H9 (cell line): Measurements from ENCODE around the gene BFSP1. TPM values are rescaled to one million over a fixed set of nuclear protein-coding genes. Genes with fewer than 3 reads are reported as not detected.

ENCODE experiments used
- DNase-seq: peaks from one replicate; pipeline ENCODE4 v3.0.0-alpha.2; 2017
- H2AFZ ChIP-seq: one replicate; pipeline ENCODE4 v1.6.1; 2013; ENCODE audit warnings: mild to moderate bottlenecking, low read length, control low read depth, moderate library complexity
- H2AK5ac ChIP-seq: 2 replicates; pipeline ENCODE4 v1.6.1; 2013; ENCODE audit warnings: low read length, control low read depth, mixed read lengths; ENCODE audit not compliant: insufficient read length
- H2BK120ac ChIP-seq: one replicate; pipeline ENCODE4 v1.6.1; 2013; ENCODE audit warnings: low read depth, mild to moderate bottlenecking, low read length, control low read depth, inconsistent platforms; ENCODE audit not compliant: poor library complexity, severe bottlenecking
- H2BK12ac ChIP-seq: 2 replicates; pipeline ENCODE4 v1.6.1; 2013; ENCODE audit warnings: low read length, control low read depth, mixed read lengths, low read depth; ENCODE audit not compliant: insufficient read length
- H2BK15ac ChIP-seq: 2 replicates; pipeline ENCODE4 v1.6.1; 2013; ENCODE audit warnings: low read depth, low read length, control low read depth
- H2BK20ac ChIP-seq: one replicate; pipeline ENCODE4 v1.6.1; 2013; ENCODE audit warnings: low read depth, mild to moderate bottlenecking, low read length, control low read depth, inconsistent platforms; ENCODE audit not compliant: poor library complexity, severe bottlenecking
- H2BK5ac ChIP-seq: 2 replicates; pipeline ENCODE4 v1.6.1; 2013; ENCODE audit warnings: low read length, control low read depth, mixed read lengths; ENCODE audit not compliant: insufficient read length
- H3K14ac ChIP-seq: 2 replicates; pipeline ENCODE4 v1.6.1; 2013; ENCODE audit warnings: low read length, control low read depth; ENCODE audit not compliant: insufficient read depth
- H3K18ac ChIP-seq: 2 replicates; pipeline ENCODE4 v1.6.1; 2013; ENCODE audit warnings: low read depth, mild to moderate bottlenecking, mixed read lengths, low read length, control low read depth; ENCODE audit not compliant: insufficient read length
- H3K23ac ChIP-seq: 2 replicates; pipeline ENCODE4 v1.6.1; 2013; ENCODE audit warnings: low read length, control low read depth, mixed read lengths, low read depth; ENCODE audit not compliant: insufficient read length
- H3K23me2 ChIP-seq: 2 replicates; pipeline ENCODE4 v1.6.1; 2013; ENCODE audit warnings: low read depth, mild to moderate bottlenecking, mixed read lengths, low read length, control low read depth; ENCODE audit not compliant: insufficient read length, poor library complexity, severe bottlenecking
- H3K27ac ChIP-seq: 2 replicates; pipeline ENCODE4 v1.5.1; 2013; ENCODE audit warnings: low read length, control low read depth, mixed read lengths, low read depth; ENCODE audit not compliant: insufficient read length
- H3K27me3 ChIP-seq: 2 replicates; pipeline ENCODE4 v1.6.1; 2013; ENCODE audit warnings: low read length, control low read depth, inconsistent platforms; ENCODE audit not compliant: insufficient read depth
- H3K4ac ChIP-seq: 2 replicates; pipeline ENCODE4 v1.6.1; 2013; ENCODE audit warnings: low read depth, mild to moderate bottlenecking, control low read depth, inconsistent platforms, low read length, moderate library complexity
- H3K4me1 ChIP-seq: 2 replicates; pipeline ENCODE4 v1.6.1; 2013; ENCODE audit warnings: low read length, control low read depth, inconsistent platforms; ENCODE audit not compliant: insufficient read depth
- H3K4me2 ChIP-seq: 2 replicates; pipeline ENCODE4 v1.6.1; 2013; ENCODE audit warnings: low read length, control low read depth, mixed read lengths; ENCODE audit not compliant: insufficient read length, insufficient read depth
- H3K56ac ChIP-seq: 2 replicates; pipeline ENCODE4 v1.6.1; 2013; ENCODE audit warnings: low read depth, mild to moderate bottlenecking, mixed read lengths, low read length, control low read depth; ENCODE audit not compliant: insufficient read length
- H3K79me1 ChIP-seq: 2 replicates; pipeline ENCODE4 v1.6.1; 2013; ENCODE audit warnings: low read depth, mild to moderate bottlenecking, moderate library complexity, low read length, control low read depth, inconsistent platforms; ENCODE audit not compliant: insufficient read depth, poor library complexity, severe bottlenecking
- H3K79me2 ChIP-seq: 2 replicates; pipeline ENCODE4 v1.6.1; 2013; ENCODE audit warnings: low read length, control low read depth, inconsistent platforms; ENCODE audit not compliant: insufficient read depth
- H3K9ac ChIP-seq: 2 replicates; pipeline ENCODE4 v1.6.1; 2013; ENCODE audit warnings: low read length, control low read depth, mixed read lengths; ENCODE audit not compliant: insufficient read length; ENCODE audit errors: extremely low read depth
- H3K9me3 ChIP-seq: one replicate; pipeline ENCODE4 v1.6.1; 2013; ENCODE audit warnings: low read depth, low read length, inconsistent platforms; ENCODE audit not compliant: control insufficient read depth
- H3T11ph ChIP-seq: one replicate; pipeline ENCODE4 v1.6.1; 2013; ENCODE audit warnings: mild to moderate bottlenecking, low read length, control low read depth, inconsistent platforms
- H4K20me1 ChIP-seq: one replicate; pipeline ENCODE4 v1.6.1; 2013; ENCODE audit not compliant: control insufficient read depth, insufficient read length, insufficient read depth
- H4K5ac ChIP-seq: 2 replicates; pipeline ENCODE4 v1.6.1; 2013; ENCODE audit warnings: low read depth, mild to moderate bottlenecking, mixed read lengths, low read length, control low read depth; ENCODE audit not compliant: insufficient read length
- H4K8ac ChIP-seq: replicated peaks from 2 replicates; pipeline ENCODE4 v1.6.1; 2013; ENCODE audit warnings: low read length, control low read depth, mixed read lengths, low read depth; ENCODE audit not compliant: insufficient read length
- H4K91ac ChIP-seq: 2 replicates; pipeline ENCODE4 v1.6.1; 2013; ENCODE audit warnings: low read depth, mild to moderate bottlenecking, moderate library complexity, mixed read lengths, low read length, control low read depth; ENCODE audit not compliant: insufficient read length
- H3K27ac Mint-ChIP-seq, 3 experiments: 2 replicates in 2 of 3; 3 replicates in 1 of 3; pipeline ENCODE4 v1.8.0; 2020 to 2021; ENCODE audit warnings: mixed read lengths in 3 of 3, mild to moderate bottlenecking in 1 of 3, moderate library complexity in 1 of 3
- H3K27me3 Mint-ChIP-seq: 2 replicates; pipeline ENCODE4 v1.8.0; 2021; ENCODE audit warnings: low read depth, mild to moderate bottlenecking, moderate library complexity, mixed read lengths
- H3K36me3 Mint-ChIP-seq, 3 experiments: 2 replicates in 2 of 3; 3 replicates in 1 of 3; pipeline ENCODE4 v1.8.0; 2020 to 2021; ENCODE audit warnings: low read depth in 3 of 3, mixed read lengths in 3 of 3; ENCODE audit not compliant: insufficient read depth in 1 of 3
- H3K4me1 Mint-ChIP-seq, 2 experiments: 2 replicates each; pipeline ENCODE4 v1.8.0; 2020; ENCODE audit warnings: mixed read lengths in 2 of 2
- H3K4me3 Mint-ChIP-seq, 2 experiments: 2 replicates in 1 of 2; 3 replicates in 1 of 2; pipeline ENCODE4 v1.8.0; 2020 to 2021; ENCODE audit warnings: mild to moderate bottlenecking in 2 of 2, mixed read lengths in 2 of 2, moderate library complexity in 1 of 2
- H3K9me3 Mint-ChIP-seq, 2 experiments: 2 replicates in 1 of 2; 3 replicates in 1 of 2; pipeline ENCODE4 v1.8.0; 2020; ENCODE audit warnings: mild to moderate bottlenecking in 2 of 2, mixed read lengths in 2 of 2, moderate library complexity in 1 of 2
- CTCF ChIP-seq: fragments of 200-600 bp; sonication (generic); conservative IDR thresholded peaks from 3 replicates; pipeline ENCODE4 v1.8.0; 2021; ENCODE audit warnings: antibody characterized with exemption, mild to moderate bottlenecking
- WGBS: extraction: QIAGEN DNeasy Blood & Tissue Kit; methylation state at CpG from one replicate; pipeline ENCODE4 v1.1.7; 2013; ENCODE audit warnings: missing lambda C conversion rate, low lambda C conversion rate, mixed read lengths; ENCODE audit not compliant: insufficient read length; ENCODE audit errors: extremely low coverage; 5-methylcytosine and 5-hydroxymethylcytosine counted together
- total RNA-seq: library from RNA; stranded (reverse); gene quantifications from 2 replicates; pipeline ENCODE4 v1.2.1, GENCODE V29; 2021

Gene BFSP1
- total RNA-seq, 1 experiment from 2014 or later = 9.4 TPM

DNA sequence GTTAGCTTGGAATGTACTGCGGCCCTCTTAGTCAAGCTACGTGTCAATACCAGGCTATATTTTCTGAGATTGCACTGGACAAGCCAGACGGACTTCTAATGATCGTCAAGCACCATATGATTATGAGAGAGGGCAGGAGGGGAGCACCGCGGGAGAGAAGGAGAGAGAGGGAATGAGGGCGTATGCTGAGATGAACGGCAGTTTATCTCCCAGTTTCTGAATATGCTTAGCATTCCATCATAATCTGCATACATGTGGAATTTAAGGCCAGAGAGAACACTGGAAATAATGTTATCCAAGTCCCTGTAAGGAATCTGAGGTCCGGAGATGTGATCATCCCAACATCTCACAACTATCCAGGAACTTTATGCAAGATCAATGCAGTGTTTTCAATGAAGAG is 60.2 kb downstream of the BFSP1 start:
- no CpG with 5 or more reads among the region's 9 CpGs for whole genome bisulfite sequencing
- Histone ChIP-seq H2AK5ac (no peak overlapping the region), H4K91ac (no peak overlapping the region), H2BK12ac (no peak overlapping the region), H2BK120ac (no peak overlapping the region), H2BK5ac (no peak overlapping the region), H2AFZ (no peak overlapping the region), H3K4me2 (no peak overlapping the region), H2BK20ac (no peak overlapping the region), H3K79me1 (no peaks in the 10 kb centered on the region), H3K18ac (no peak overlapping the region), H3K14ac (no peak overlapping the region), H2BK15ac (no peak overlapping the region), H4K8ac (no peak overlapping the region), H3K79me2 (no peaks in the 10 kb centered on the region), H3K4ac (no peak overlapping the region), H3T11ph (no peak overlapping the region), H3K56ac (no peak overlapping the region), H3K9me3 (no peaks in the 10 kb centered on the region), H3K27ac (no peak overlapping the region), H3K23ac (no peak overlapping the region), H3K27me3 (no peaks in the 10 kb centered on the region), H4K5ac (no peak overlapping the region), H3K4me1 (no peaks in the 10 kb centered on the region), H3K23me2 (no peaks in the 10 kb centered on the region), H3K9ac (no peak overlapping the region), H4K20me1 (no peaks in the 10 kb centered on the region)
- Mint-ChIP-seq H3K36me3 (no peaks in the 10 kb centered on the region), H3K27ac (no peak overlapping the region), H3K4me1 (peaks cover 5 to 9% of the 10 kb centered on the region in 2 experiments), H3K27me3 (no peaks in the 10 kb centered on the region; the same call in 1 of the 2 replicates), H3K4me3 (no peak overlapping the region), H3K9me3 (no peaks in the 10 kb centered on the region)
- DNase-seq = no peak
- no peak for TF ChIP-seq CTCF
